ENCODE data around the gene PARP6.

DNA sequence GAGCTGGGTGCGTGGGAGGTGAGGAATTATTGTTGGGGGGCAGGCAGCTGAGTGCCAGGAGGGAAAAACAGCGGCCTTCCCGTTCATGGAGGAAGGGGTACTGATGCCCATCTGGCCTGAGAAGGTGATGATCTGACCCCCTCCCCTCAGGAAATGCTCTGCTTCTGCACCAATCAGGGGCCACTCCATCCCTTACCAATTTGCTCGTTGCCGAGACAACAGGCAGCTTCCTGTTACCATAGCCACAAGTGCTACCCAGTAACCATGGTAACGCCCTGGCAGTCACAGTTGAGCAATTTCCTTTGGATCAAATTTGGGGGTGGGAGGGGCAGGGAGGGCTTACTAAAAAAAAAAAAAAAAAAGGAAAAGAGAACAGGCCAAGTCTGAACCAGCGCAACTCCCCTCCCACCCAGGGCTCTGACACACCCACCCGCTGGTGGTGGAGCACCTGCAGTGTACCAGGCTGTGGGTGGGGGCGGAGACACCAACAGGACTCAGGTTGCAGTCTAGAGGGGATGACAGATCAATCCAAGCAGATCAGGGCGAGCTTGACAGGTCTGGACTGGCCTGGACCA is 33.9 kb upstream of the PARP6 start:
- TF ChIP-seq, protein P1, sequence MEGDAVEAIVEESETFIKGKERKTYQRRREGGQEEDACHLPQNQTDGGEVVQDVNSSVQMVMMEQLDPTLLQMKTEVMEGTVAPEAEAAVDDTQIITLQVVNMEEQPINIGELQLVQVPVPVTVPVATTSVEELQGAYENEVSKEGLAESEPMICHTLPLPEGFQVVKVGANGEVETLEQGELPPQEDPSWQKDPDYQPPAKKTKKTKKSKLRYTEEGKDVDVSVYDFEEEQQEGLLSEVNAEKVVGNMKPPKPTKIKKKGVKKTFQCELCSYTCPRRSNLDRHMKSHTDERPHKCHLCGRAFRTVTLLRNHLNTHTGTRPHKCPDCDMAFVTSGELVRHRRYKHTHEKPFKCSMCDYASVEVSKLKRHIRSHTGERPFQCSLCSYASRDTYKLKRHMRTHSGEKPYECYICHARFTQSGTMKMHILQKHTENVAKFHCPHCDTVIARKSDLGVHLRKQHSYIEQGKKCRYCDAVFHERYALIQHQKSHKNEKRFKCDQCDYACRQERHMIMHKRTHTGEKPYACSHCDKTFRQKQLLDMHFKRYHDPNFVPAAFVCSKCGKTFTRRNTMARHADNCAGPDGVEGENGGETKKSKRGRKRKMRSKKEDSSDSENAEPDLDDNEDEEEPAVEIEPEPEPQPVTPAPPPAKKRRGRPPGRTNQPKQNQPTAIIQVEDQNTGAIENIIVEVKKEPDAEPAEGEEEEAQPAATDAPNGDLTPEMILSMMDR (IDR thresholded peaks at IDR 0.05; ENCODE audit: low read depth, low read length): no peak
- no peak for TF ChIP-seq EZH2phosphoT487 (IDR thresholded peaks at IDR 0.05; ENCODE audit: low read depth)

All from OCI-LY3 (cell line).